Measurements from ENCODE around the gene MTPN.

DNA sequence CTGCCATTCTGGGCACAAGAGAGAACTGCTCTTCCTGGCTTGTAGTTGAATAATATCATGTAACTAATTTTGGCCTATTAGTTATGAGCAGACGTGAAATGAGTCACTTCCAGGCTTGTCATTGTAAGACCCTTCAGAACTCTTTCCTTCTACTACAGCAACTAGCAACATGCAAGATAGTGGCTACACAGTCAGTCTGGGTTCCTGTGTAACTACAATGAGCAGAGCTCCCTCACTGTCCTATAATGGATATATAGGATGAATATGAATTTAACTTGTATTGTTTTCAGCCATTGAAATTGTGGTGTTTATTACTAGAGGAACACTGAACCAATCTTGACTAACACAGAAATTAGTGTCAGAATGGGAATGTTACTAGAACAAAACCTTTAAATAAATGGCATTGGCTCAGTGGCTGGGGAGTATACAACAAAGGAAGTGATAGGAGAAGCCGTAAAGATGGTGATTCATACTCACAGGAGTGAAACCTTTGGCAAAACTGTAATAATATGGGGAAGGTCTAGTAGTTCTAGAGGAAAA lies 2.9 kb upstream of the MTPN start:
- TF ChIP-seq, protein P1, sequence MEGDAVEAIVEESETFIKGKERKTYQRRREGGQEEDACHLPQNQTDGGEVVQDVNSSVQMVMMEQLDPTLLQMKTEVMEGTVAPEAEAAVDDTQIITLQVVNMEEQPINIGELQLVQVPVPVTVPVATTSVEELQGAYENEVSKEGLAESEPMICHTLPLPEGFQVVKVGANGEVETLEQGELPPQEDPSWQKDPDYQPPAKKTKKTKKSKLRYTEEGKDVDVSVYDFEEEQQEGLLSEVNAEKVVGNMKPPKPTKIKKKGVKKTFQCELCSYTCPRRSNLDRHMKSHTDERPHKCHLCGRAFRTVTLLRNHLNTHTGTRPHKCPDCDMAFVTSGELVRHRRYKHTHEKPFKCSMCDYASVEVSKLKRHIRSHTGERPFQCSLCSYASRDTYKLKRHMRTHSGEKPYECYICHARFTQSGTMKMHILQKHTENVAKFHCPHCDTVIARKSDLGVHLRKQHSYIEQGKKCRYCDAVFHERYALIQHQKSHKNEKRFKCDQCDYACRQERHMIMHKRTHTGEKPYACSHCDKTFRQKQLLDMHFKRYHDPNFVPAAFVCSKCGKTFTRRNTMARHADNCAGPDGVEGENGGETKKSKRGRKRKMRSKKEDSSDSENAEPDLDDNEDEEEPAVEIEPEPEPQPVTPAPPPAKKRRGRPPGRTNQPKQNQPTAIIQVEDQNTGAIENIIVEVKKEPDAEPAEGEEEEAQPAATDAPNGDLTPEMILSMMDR (IDR thresholded peaks at IDR 0.05): no peak
- TF ChIP-seq POLR2A (IDR thresholded peaks at IDR 0.05): no peak

All from lower leg skin (tissue), 3 donors.